Sigmoid colon (tissue), 7 donors: ENCODE results near the gene QKI. TPM values are rescaled to one million over a fixed set of nuclear protein-coding genes. Genes with fewer than 3 reads are reported as not detected.
A peak's percentile ranks its signal among the peaks of the same experiment; 100 is the strongest.

Experiments used
- DNase-seq: peaks from one replicate; pipeline ENCODE4 v3.0.0-alpha.2; 2019
- H3K27ac ChIP-seq, 4 donors: fragments of 200-600 bp; sonication (generic); one replicate each; pipeline ENCODE4 v1.5.1; 2016 to 2019; ENCODE audit warnings: mild to moderate bottlenecking in 1 of 4
- H3K27me3 ChIP-seq, 3 donors: fragments of 200-600 bp; sonication (generic); one replicate each; pipeline ENCODE4 v1.5.1; 2019; ENCODE audit warnings: mild to moderate bottlenecking in 1 of 3
- H3K36me3 ChIP-seq, 4 donors: fragments of 200-600 bp; sonication (generic); one replicate each; pipeline ENCODE4 v1.5.1; 2016 to 2019
- H3K4me1 ChIP-seq, 4 donors: fragments of 200-600 bp; sonication (generic); one replicate each; pipeline ENCODE4 v1.5.1; 2017 to 2019
- H3K4me3 ChIP-seq, 4 donors: fragments of 200-600 bp; sonication (generic); one replicate each; pipeline ENCODE4 v1.5.1; 2017 to 2019; ENCODE audit warnings: mild to moderate bottlenecking in 2 of 4, moderate library complexity in 1 of 4
- H3K9me3 ChIP-seq, 4 donors: fragments of 200-600 bp in 3 of 4; sonication (generic) in 3 of 4; one replicate each; pipeline versions ENCODE4 v1.5.1 to v1.6.1; 2013 to 2019
- EP300 ChIP-seq, 4 donors: sonication (generic); formaldehyde crosslinking; IDR thresholded peaks; one replicate each; pipeline ENCODE4 v1.6.1; 2017; ENCODE audit warnings: antibody characterized with exemption in 4 of 4
- POLR2A ChIP-seq, 2 donors: fragments of 450-650 bp; IDR thresholded peaks; one replicate each; pipeline ENCODE4 v1.6.1; 2016; ENCODE audit warnings: antibody characterized with exemption in 2 of 2, mild to moderate bottlenecking in 2 of 2, moderate library complexity in 2 of 2
- POLR2AphosphoS5 ChIP-seq, 4 donors: sonication (generic); formaldehyde crosslinking; IDR thresholded peaks; one replicate each; pipeline ENCODE4 v1.6.1; 2017; ENCODE audit warnings: antibody characterized with exemption in 4 of 4
- WGBS, 2 donors: extraction: QIAGEN DNeasy Blood & Tissue Kit; methylation state at CpG; one replicate each; pipeline ENCODE4 v1.1.7; 2013; 5-methylcytosine and 5-hydroxymethylcytosine counted together
- intact Hi-C: fragments of 100-400 bp; cut with DNase I; formaldehyde crosslinking; loops from one replicate; pipeline ENCODE4 v1.15.1; 2023
- polyA plus RNA-seq, 3 donors: library from polyadenylated mRNA; stranded (reverse); fragments of 200-250 nt; gene quantifications; one replicate each; pipeline ENCODE4 v1.2.3, GENCODE V29; 2013
- total RNA-seq, 4 donors: library from RNA; depleted of rRNA; stranded (reverse); fragments of >200 nt; gene quantifications; one replicate each; pipeline ENCODE4 v1.1.0, GENCODE V29; 2016
- TF ChIP-seq, protein P1 (sequence below), 4 experiments: fragments of 450-650 bp in 3 of 4; fragments of 200-600 bp in 1 of 4; IDR thresholded peaks; one replicate each; pipeline ENCODE4 v1.5.1; 2016 to 2019; ENCODE audit warnings: antibody characterized with exemption in 4 of 4, mild to moderate bottlenecking in 3 of 4, moderate library complexity in 2 of 4
- donor health status: healthy with polysubstance abuse.
- donor health status: Bipolar disorder and iron deficiency.
- donor health status: healthy.

QKI gene
- total and polyA plus RNA-seq, 7 donors: 9.2 to 146 (median 139) TPM

DNA sequence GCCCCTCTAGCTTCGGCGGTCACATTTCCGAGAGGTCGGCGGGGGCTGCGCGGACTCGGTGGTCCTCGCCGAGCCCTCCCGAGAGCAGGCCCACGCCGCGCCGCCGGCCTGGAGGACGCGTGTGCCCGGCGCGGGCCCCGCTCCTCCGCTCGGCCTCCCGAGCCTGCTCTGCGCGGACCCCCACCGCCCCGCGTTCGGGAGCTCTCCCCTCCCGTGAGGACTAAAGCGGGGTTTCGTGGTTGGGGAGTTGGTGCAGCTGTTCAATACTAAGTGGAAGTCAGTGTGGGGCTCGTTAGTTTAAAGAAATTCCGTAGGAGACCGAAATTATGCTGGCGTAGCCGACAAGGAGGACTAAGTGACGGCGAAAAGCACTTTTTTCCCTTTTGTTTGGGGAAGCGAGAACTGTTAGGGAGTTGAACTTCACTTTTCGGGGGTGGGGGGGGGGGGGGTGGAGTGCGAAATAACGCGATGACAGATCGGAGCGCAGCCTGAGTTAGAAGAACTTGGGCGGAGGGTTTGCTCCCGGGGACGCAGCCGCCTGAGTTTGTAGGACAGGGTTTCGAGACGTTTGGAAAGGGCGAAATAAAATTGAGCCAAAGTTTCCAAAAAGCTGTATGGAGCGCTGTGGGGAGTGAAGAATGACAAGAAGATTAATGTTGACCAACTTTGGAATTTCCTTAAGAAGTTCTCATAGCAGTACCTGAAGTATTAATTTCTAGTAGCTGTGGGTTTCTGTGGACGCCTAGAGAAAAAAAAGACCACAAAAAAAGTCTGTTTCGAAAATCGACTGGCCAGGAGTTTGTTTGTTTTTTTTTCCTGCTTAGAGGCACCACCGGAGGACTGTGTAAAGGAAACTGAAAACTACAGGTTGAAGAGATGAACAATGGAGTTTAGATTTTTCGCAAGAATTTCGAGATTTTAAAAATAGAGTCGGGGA, 1.4 kb downstream of the QKI start:
- peak; percentile 80 for DNase-seq
- H3K4me3 ChIP-seq: peak overlapping the region; percentile 75 to 100 (median 96)
- H3K9me3 ChIP-seq: no peaks in the 10 kb centered on the region
- TF ChIP-seq, protein P1, sequence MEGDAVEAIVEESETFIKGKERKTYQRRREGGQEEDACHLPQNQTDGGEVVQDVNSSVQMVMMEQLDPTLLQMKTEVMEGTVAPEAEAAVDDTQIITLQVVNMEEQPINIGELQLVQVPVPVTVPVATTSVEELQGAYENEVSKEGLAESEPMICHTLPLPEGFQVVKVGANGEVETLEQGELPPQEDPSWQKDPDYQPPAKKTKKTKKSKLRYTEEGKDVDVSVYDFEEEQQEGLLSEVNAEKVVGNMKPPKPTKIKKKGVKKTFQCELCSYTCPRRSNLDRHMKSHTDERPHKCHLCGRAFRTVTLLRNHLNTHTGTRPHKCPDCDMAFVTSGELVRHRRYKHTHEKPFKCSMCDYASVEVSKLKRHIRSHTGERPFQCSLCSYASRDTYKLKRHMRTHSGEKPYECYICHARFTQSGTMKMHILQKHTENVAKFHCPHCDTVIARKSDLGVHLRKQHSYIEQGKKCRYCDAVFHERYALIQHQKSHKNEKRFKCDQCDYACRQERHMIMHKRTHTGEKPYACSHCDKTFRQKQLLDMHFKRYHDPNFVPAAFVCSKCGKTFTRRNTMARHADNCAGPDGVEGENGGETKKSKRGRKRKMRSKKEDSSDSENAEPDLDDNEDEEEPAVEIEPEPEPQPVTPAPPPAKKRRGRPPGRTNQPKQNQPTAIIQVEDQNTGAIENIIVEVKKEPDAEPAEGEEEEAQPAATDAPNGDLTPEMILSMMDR (IDR thresholded peaks at IDR 0.05): no peak
- TF ChIP-seq EP300 (IDR thresholded peaks at IDR 0.05) (no peak), POLR2A (IDR thresholded peaks at IDR 0.05) (no peak), POLR2AphosphoS5 (IDR thresholded peaks at IDR 0.05) (peak in 3 of 4 donors; percentile 30 to 65 (median 38))
- intact Hi-C loops: loop anchor here (2.0 to 10.0 kb wide), 3 partner anchors 235 to 561 kb away; no protein-coding TSS in a partner anchor
- H3K27ac ChIP-seq: peak overlapping the region; percentile 92 to 100 (median 99)
- 1 to 5% methylated on average over 63 of the region's 63 CpGs for WGBS, 2 donors
- H3K4me1 ChIP-seq: peaks cover 0 to 48% (median 36%) of the 10 kb centered on the region in 4 donors
- H3K36me3 ChIP-seq: no peaks in the 10 kb centered on the region
- no peaks in the 10 kb centered on the region for H3K27me3 ChIP-seq

DNA sequence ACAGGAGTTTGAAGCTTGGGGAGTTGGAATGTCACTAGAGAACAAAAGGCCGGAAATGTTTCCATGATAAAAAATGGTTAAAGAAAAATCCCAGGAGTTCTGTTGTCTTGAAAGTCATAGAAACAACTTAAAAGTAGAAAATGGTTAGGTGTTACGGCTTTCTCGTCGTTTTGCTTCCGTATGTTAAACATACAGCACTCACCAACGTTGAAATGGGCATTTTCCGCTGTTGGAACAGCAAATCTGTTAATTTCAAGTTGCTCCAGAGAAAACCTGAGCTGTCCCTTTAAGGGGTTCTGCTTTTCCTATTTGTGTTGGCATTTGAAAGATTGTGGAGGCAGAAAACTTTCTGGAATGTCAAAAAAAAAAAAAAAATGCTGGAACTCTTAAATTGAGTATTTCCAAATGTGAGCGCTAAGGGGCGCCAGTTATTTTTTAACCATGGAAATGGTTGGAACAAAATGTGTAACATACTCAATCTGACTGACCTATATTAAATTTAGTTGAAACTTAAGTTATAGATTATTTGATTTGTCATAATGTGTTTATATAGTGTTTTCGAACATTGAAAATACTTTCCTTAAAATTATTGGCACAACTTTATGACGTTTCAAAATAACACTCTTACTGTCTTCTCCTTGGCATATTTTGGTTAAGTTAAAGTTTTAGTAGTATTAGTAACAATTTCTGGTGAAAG, 2.2 kb downstream of the QKI start:
- peak overlapping the region; percentile 75 to 100 (median 96) for H3K4me3 ChIP-seq
- H3K4me1 ChIP-seq: peaks cover 0 to 56% (median 42%) of the 10 kb centered on the region in 4 donors
- 4 to 7% methylated on average over 11 of the region's 11 CpGs for WGBS, 2 donors
- intact Hi-C loops: loop anchor here (2.0 to 10.0 kb wide), 3 partner anchors 236 to 562 kb away; no protein-coding TSS in a partner anchor
- no peaks in the 10 kb centered on the region for H3K9me3 ChIP-seq
- DNase-seq: peak; percentile 71
- peak overlapping the region; percentile 92 to 100 (median 99) for H3K27ac ChIP-seq
- H3K36me3 ChIP-seq: no peaks in the 10 kb centered on the region
- no peaks in the 10 kb centered on the region for H3K27me3 ChIP-seq
- TF ChIP-seq POLR2AphosphoS5 (IDR thresholded peaks at IDR 0.05) (peak in 3 of 4 donors; percentile 29 to 73 (median 48)), POLR2A (IDR thresholded peaks at IDR 0.05) (no peak)
- TF ChIP-seq, protein P1 (IDR thresholded peaks at IDR 0.05): peak in 3 of 4 experiments; percentile 46 to 62 (median 49)

DNA sequence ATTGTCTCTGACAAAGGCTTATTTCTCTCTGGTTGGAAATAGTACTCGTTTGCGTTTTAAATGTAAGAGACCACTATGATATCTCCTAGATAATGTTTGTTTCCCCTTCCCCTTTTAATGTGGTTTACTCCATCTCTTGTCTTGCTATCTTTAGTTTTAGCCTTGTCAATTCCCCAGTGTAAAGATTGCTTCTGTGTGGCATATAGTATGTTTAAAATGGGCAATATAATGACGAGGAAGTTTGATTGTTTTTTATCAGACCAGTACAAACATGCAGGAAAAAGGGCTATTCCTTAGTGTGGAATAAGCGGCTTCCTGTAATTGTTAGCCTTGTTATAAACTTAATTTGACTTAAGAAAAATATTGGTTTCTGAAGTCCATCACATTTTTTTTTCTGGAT, 3.1 kb downstream of the QKI start:
- WGBS, 2 donors: 20 to 25% methylated on average over 4 of the region's 4 CpGs
- DNase-seq: no peak
- Histone ChIP-seq H3K4me3 (peak overlapping the region; percentile 75 to 100 (median 96)), H3K36me3 (no peaks in the 10 kb centered on the region), H3K9me3 (no peaks in the 10 kb centered on the region), H3K27me3 (no peaks in the 10 kb centered on the region), H3K4me1 (peaks cover 0 to 60% (median 43%) of the 10 kb centered on the region in 4 donors), H3K27ac (peak overlapping the region; percentile 56 to 99 (median 96))
- TF ChIP-seq POLR2A (IDR thresholded peaks at IDR 0.05): no peak
- no peak for TF ChIP-seq EP300 (IDR thresholded peaks at IDR 0.05)
- no peak for TF ChIP-seq POLR2AphosphoS5 (IDR thresholded peaks at IDR 0.05)
- TF ChIP-seq, protein P1 (IDR thresholded peaks at IDR 0.05): no peak
- intact Hi-C loops: loop anchor here (2.0 to 10.0 kb wide), 3 partner anchors 237 to 563 kb away; no protein-coding TSS in a partner anchor

DNA sequence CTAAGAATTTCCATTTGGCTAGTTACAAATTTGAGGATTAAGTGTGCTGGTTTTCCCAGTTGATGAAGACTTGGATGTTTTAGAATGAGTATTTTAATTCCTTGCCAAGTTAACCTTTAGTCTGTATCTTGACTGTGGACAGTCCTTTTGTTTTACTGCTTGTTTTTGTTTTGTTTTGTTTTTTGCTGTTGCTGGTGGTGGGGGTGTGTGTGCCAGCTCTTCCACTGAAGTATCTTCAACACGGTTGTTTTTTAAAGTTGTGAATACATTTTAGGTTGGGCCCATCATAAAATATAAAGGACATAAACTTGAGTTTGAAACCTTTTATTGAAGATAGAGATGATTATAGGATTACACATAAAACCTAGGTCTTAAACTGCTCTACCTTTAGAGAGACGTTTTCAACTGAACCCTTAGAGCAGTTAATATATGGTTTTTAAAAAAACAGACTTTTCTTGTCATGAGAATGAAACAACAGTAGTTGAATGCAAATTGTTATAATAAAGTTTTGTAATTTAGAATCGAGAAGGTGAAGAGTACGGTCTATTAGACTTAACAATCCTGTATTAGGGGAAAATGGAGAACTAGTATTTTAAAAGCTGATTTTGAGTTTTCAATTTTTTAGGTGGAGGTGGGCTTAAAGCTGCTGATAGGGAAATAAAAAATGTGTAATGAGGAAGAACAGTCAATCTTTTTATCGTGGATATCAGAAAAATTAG, 4.0 kb downstream of the QKI start:
- Histone ChIP-seq H3K4me3 (peak overlapping the region in 3 of 4 donors; percentile 75 to 100 (median 100)), H3K9me3 (no peaks in the 10 kb centered on the region), H3K36me3 (no peaks in the 10 kb centered on the region), H3K27ac (peak overlapping the region; percentile 56 to 99 (median 96)), H3K4me1 (peaks cover 0 to 65% (median 50%) of the 10 kb centered on the region in 4 donors), H3K27me3 (no peaks in the 10 kb centered on the region)
- 39 to 52% methylated on average over 5 of the region's 5 CpGs for WGBS, 2 donors
- intact Hi-C loops: loop anchor here (5.0 to 10.0 kb wide), 2 partner anchors 539 to 564 kb away; no protein-coding TSS in a partner anchor
- TF ChIP-seq, protein P1 (IDR thresholded peaks at IDR 0.05): no peak
- TF ChIP-seq POLR2A (IDR thresholded peaks at IDR 0.05) (no peak), EP300 (IDR thresholded peaks at IDR 0.05) (no peak), POLR2AphosphoS5 (IDR thresholded peaks at IDR 0.05) (no peak)
- no peak for DNase-seq
